Gastrocnemius medialis (tissue), 4 donors: Measurements from ENCODE around the gene TMPRSS11B. TPM values are rescaled to one million over a fixed set of nuclear protein-coding genes. Genes with fewer than 3 reads are reported as not detected.

ENCODE experiments used
- ATAC-seq, 2 donors: fragments of 150-250 bp; one replicate each; pipeline ENCODE4 v1.9.1; 2016
- DNase-seq, 2 donors: peaks; one replicate each; pipeline ENCODE4 v3.0.0-alpha.2; 2019
- H3K27ac ChIP-seq, 4 donors: fragments of 200-600 bp; sonication (generic); 1 replicate in 1 of 4; 2 replicates in 3 of 4; pipeline ENCODE4 v1.5.1; 2016 to 2018; ENCODE audit warnings: mild to moderate bottlenecking in 2 of 4, moderate library complexity in 1 of 4
- H3K27me3 ChIP-seq, 3 donors: fragments of 200-600 bp; sonication (generic) in 2 of 3; 1 replicate in 1 of 3; 2 replicates in 2 of 3; pipeline versions ENCODE4 v1.5.1 to v1.6.0; 2016 to 2019; ENCODE audit warnings: mild to moderate bottlenecking in 1 of 3, moderate library complexity in 1 of 3
- H3K36me3 ChIP-seq, 2 donors: fragments of 200-600 bp; sonication (generic) in 1 of 2; one replicate each; pipeline ENCODE4 v1.5.1; 2017 to 2018
- H3K4me1 ChIP-seq, 2 donors: fragments of 200-600 bp; sonication (generic) in 1 of 2; one replicate each; pipeline ENCODE4 v1.5.1; 2016 to 2017; ENCODE audit warnings: mild to moderate bottlenecking in 2 of 2
- H3K4me3 ChIP-seq, 4 donors: fragments of 200-600 bp; sonication (generic) in 3 of 4; 1 replicate in 1 of 4; 2 replicates in 3 of 4; pipeline ENCODE4 v1.5.1; 2016 to 2019; ENCODE audit warnings: mild to moderate bottlenecking in 2 of 4
- H3K9me3 ChIP-seq, 3 donors: fragments of 200-600 bp; sonication (generic) in 2 of 3; 1 replicate in 1 of 3; 2 replicates in 2 of 3; pipeline ENCODE4 v1.5.1; 2016 to 2019
- CTCF ChIP-seq, 5 experiments: fragments of 450-650 bp in 3 of 5; fragments of 200-600 bp in 2 of 5; sonication (generic) in 2 of 5; IDR thresholded peaks in 4 of 5; conservative IDR thresholded peaks in 1 of 5; 1 replicate in 4 of 5; 2 replicates in 1 of 5; pipeline ENCODE4 v1.5.1; 2016 to 2019; ENCODE audit warnings: antibody characterized with exemption in 5 of 5, mild to moderate bottlenecking in 3 of 5, moderate library complexity in 3 of 5
- POLR2A ChIP-seq, 2 donors: fragments of 450-650 bp; IDR thresholded peaks; one replicate each; pipeline ENCODE4 v1.6.1; 2017; ENCODE audit warnings: antibody characterized with exemption in 2 of 2, mild to moderate bottlenecking in 2 of 2, moderate library complexity in 2 of 2
- in situ Hi-C, 4 donors: fragments of 200-750 bp; cut with MboI; loops; one replicate each; pipeline versions ENCODE4 v1.15.0 to v1.8.0; 2017; ENCODE audit warnings: low sequenced_read_pairs in 4 of 4
- intact Hi-C: fragments of 100-400 bp; cut with DNase I; formaldehyde crosslinking; loops from one replicate; pipeline ENCODE4 v1.15.1; 2023; ENCODE audit warnings: low total_unique reads
- total RNA-seq, 4 donors: library from RNA; depleted of rRNA; stranded (reverse); fragments of >200 nt; gene quantifications; one replicate each; pipeline versions ENCODE4 v1.1.0 to v1.2.3, GENCODE V29; 2016

TMPRSS11B gene
- total RNA-seq, 4 donors from 2014 or later, result not detected

- H3K9me3 ChIP-seq, result no peaks in the 10 kb centered on the region
- H3K4me1 ChIP-seq, result no peaks in the 10 kb centered on the region
- no peak overlapping the region for H3K4me3 ChIP-seq
- in situ Hi-C loops (no loop called here), intact Hi-C loops (no loop called here)
- H3K36me3 ChIP-seq, result no peaks in the 10 kb centered on the region
- no peaks in the 10 kb centered on the region for H3K27me3 ChIP-seq
- H3K27ac ChIP-seq, result no peak overlapping the region
- no peak for TF ChIP-seq POLR2A (IDR thresholded peaks at IDR 0.05)
- TF ChIP-seq CTCF (IDR thresholded peaks at IDR 0.05 in 4 of 5, conservative IDR thresholded peaks at IDR 0.05 in 1 of 5), result no peak
- DNase-seq (no peak), ATAC-seq (no peak)
Observed at GRCh38 chr4:68250151-68250930, 4.8 kb upstream of the TMPRSS11B start.

- ATAC-seq (no peak), DNase-seq (no peak)
- no peaks in the 10 kb centered on the region for H3K9me3 ChIP-seq
- H3K4me3 ChIP-seq, result no peak overlapping the region
- H3K27ac ChIP-seq, result no peak overlapping the region
- H3K4me1 ChIP-seq, result no peaks in the 10 kb centered on the region
- in situ Hi-C loops, result no loop called here
- no peak for TF ChIP-seq CTCF (IDR thresholded peaks at IDR 0.05 in 4 of 5, conservative IDR thresholded peaks at IDR 0.05 in 1 of 5)
- no peak for TF ChIP-seq POLR2A (IDR thresholded peaks at IDR 0.05)
- intact Hi-C loops, result no loop called here
- H3K27me3 ChIP-seq, result no peaks in the 10 kb centered on the region
- no peaks in the 10 kb centered on the region for H3K36me3 ChIP-seq
Observed at GRCh38 chr4:68249434-68249833, 3.9 kb upstream of the TMPRSS11B start.

GRCh38 chr4:68240620-68241019 is 4.9 kb downstream of the TMPRSS11B start:
- Histone ChIP-seq H3K36me3 (no peaks in the 10 kb centered on the region), H3K4me3 (no peak overlapping the region), H3K4me1 (no peaks in the 10 kb centered on the region), H3K27ac (no peak overlapping the region), H3K27me3 (no peaks in the 10 kb centered on the region), H3K9me3 (no peaks in the 10 kb centered on the region)
- intact Hi-C loops (no loop called here), in situ Hi-C loops (no loop called here)
- no peak for DNase-seq
- TF ChIP-seq POLR2A (IDR thresholded peaks at IDR 0.05) (no peak), CTCF (IDR thresholded peaks at IDR 0.05 in 4 of 5, conservative IDR thresholded peaks at IDR 0.05 in 1 of 5) (no peak)
- no peak for ATAC-seq

- intact Hi-C loops, result no loop called here
- Histone ChIP-seq H3K4me3 (no peak overlapping the region), H3K9me3 (no peaks in the 10 kb centered on the region), H3K27me3 (no peaks in the 10 kb centered on the region), H3K36me3 (no peaks in the 10 kb centered on the region), H3K27ac (no peak overlapping the region), H3K4me1 (no peaks in the 10 kb centered on the region)
- TF ChIP-seq CTCF (IDR thresholded peaks at IDR 0.05 in 4 of 5, conservative IDR thresholded peaks at IDR 0.05 in 1 of 5), result no peak
- TF ChIP-seq POLR2A (IDR thresholded peaks at IDR 0.05), result no peak
- in situ Hi-C loops, result no loop called here
- DNase-seq, result no peak
- no peak for ATAC-seq
Observed at GRCh38 chr4:68228568-68228967, 16.9 kb downstream of the TMPRSS11B start.

GRCh38 chr4:68218044-68218443 is 27.4 kb downstream of the TMPRSS11B start:
- in situ Hi-C loops, result no loop called here
- no peak for ATAC-seq

More at GRCh38 chr4:68218044-68218443, 27.4 kb downstream of the TMPRSS11B start:
- H3K4me1 ChIP-seq, result no peaks in the 10 kb centered on the region
- no peaks in the 10 kb centered on the region for H3K9me3 ChIP-seq
- DNase-seq, result no peak
- H3K27ac ChIP-seq, result no peak overlapping the region
- H3K36me3 ChIP-seq, result no peaks in the 10 kb centered on the region
- intact Hi-C loops, result no loop called here
- H3K4me3 ChIP-seq, result no peak overlapping the region
- H3K27me3 ChIP-seq, result no peaks in the 10 kb centered on the region
- TF ChIP-seq CTCF (IDR thresholded peaks at IDR 0.05 in 4 of 5, conservative IDR thresholded peaks at IDR 0.05 in 1 of 5), result no peak
- no peak for TF ChIP-seq POLR2A (IDR thresholded peaks at IDR 0.05)
